Liver (tissue), 3 donors: Measurements from ENCODE around the gene FITM1.

Source experiments
- ATF3 ChIP-seq: IDR thresholded peaks from 2 replicates; pipeline ENCODE4 v1.6.1; 2016; ENCODE audit warnings: antibody characterized with exemption
- JUND ChIP-seq, 2 donors: IDR thresholded peaks; 2 replicates each; pipeline ENCODE4 v1.6.1; 2016; ENCODE audit warnings: antibody characterized with exemption in 2 of 2
- RAD21 ChIP-seq, 2 donors: IDR thresholded peaks; 2 replicates each; pipeline ENCODE4 v1.6.1; 2016; ENCODE audit warnings: antibody characterized with exemption in 2 of 2, mild to moderate bottlenecking in 2 of 2
- TF ChIP-seq, protein P1 (sequence below): fragments of 150-350 bp; IDR thresholded peaks from 2 replicates; pipeline ENCODE4 v1.5.1; 2017; ENCODE audit warnings: improper control_type of control experiment, low read depth, low read length; ENCODE audit not compliant: missing input control
- TF ChIP-seq, protein P2 (sequence below): IDR thresholded peaks from 2 replicates; pipeline ENCODE4 v1.6.1; 2016; ENCODE audit warnings: antibody characterized with exemption, mild to moderate bottlenecking
- donor health status: healthy.
- donor health status: healthy.

- TF ChIP-seq, protein P1, sequence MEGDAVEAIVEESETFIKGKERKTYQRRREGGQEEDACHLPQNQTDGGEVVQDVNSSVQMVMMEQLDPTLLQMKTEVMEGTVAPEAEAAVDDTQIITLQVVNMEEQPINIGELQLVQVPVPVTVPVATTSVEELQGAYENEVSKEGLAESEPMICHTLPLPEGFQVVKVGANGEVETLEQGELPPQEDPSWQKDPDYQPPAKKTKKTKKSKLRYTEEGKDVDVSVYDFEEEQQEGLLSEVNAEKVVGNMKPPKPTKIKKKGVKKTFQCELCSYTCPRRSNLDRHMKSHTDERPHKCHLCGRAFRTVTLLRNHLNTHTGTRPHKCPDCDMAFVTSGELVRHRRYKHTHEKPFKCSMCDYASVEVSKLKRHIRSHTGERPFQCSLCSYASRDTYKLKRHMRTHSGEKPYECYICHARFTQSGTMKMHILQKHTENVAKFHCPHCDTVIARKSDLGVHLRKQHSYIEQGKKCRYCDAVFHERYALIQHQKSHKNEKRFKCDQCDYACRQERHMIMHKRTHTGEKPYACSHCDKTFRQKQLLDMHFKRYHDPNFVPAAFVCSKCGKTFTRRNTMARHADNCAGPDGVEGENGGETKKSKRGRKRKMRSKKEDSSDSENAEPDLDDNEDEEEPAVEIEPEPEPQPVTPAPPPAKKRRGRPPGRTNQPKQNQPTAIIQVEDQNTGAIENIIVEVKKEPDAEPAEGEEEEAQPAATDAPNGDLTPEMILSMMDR: no peak
- no peak for TF ChIP-seq JUND (IDR thresholded peaks at IDR 0.05)
- TF ChIP-seq RAD21 (IDR thresholded peaks at IDR 0.05): no peak
- TF ChIP-seq ATF3: no peak
- TF ChIP-seq, protein P2, sequence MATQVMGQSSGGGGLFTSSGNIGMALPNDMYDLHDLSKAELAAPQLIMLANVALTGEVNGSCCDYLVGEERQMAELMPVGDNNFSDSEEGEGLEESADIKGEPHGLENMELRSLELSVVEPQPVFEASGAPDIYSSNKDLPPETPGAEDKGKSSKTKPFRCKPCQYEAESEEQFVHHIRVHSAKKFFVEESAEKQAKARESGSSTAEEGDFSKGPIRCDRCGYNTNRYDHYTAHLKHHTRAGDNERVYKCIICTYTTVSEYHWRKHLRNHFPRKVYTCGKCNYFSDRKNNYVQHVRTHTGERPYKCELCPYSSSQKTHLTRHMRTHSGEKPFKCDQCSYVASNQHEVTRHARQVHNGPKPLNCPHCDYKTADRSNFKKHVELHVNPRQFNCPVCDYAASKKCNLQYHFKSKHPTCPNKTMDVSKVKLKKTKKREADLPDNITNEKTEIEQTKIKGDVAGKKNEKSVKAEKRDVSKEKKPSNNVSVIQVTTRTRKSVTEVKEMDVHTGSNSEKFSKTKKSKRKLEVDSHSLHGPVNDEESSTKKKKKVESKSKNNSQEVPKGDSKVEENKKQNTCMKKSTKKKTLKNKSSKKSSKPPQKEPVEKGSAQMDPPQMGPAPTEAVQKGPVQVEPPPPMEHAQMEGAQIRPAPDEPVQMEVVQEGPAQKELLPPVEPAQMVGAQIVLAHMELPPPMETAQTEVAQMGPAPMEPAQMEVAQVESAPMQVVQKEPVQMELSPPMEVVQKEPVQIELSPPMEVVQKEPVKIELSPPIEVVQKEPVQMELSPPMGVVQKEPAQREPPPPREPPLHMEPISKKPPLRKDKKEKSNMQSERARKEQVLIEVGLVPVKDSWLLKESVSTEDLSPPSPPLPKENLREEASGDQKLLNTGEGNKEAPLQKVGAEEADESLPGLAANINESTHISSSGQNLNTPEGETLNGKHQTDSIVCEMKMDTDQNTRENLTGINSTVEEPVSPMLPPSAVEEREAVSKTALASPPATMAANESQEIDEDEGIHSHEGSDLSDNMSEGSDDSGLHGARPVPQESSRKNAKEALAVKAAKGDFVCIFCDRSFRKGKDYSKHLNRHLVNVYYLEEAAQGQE: no peak
These were observed 1.1 kb downstream of the FITM1 start for GRCh38 chr14:24131549-24131966.
